SK-MEL-5 (cell line): ENCODE results near the gene NBEAL1. TPM values are rescaled to one million over a fixed set of nuclear protein-coding genes. Genes with fewer than 3 reads are reported as not detected.
"Not testable (repeated sequence)": the region's sequence is repeated elsewhere in the genome, so short reads cannot be mapped to it uniquely, and the experiment has no call there.

Experiments used
- DNase-seq: peaks from one replicate; pipeline ENCODE4 v3.0.0-alpha.2; 2016; ENCODE audit warnings: low read depth, low spot score
- in situ Hi-C: cut with HindIII; loops from 2 replicates; pipeline ENCODE4 v1.10.0; 2016; ENCODE audit warnings: low sequenced_read_pairs, high pct_unique_total_duplicates, low pct_unique_long_range_greater_than_20kb
- total RNA-seq: library from RNA; depleted of rRNA; stranded (reverse); fragments of >200 nt; shearing (Covaris generic); gene quantifications from 2 replicates; pipeline ENCODE4 v1.2.3, GENCODE V29; 2014

NBEAL1 gene
- total RNA-seq, 1 experiment from 2014 or later: 12.9 TPM

GRCh38 chr2:203167751-203168150 lies 153.1 kb downstream of the NBEAL1 start:
- in situ Hi-C loops: no loop called here
- DNase-seq: no peak

- no peak for DNase-seq
- in situ Hi-C loops: no loop called here
Observed at GRCh38 chr2:203170502-203170901, 155.8 kb downstream of the NBEAL1 start.

GRCh38 chr2:203175371-203175770 lies 160.7 kb downstream of the NBEAL1 start:
- in situ Hi-C loops: no loop called here
- no peak for DNase-seq

GRCh38 chr2:203177361-203177760 lies 162.7 kb downstream of the NBEAL1 start:
- no peak for DNase-seq
- in situ Hi-C loops: no loop called here

GRCh38 chr2:203185864-203186263 lies 171.2 kb downstream of the NBEAL1 start:
- no peak for DNase-seq
- in situ Hi-C loops: no loop called here

- in situ Hi-C loops, DNase-seq: not testable (repeated sequence)
Observed at GRCh38 chr2:203190547-203190946, 175.9 kb downstream of the NBEAL1 start.

- in situ Hi-C loops, DNase-seq: not testable (repeated sequence)
Observed at GRCh38 chr2:203191026-203191425, 176.4 kb downstream of the NBEAL1 start.

- in situ Hi-C loops: no loop called here
- no peak for DNase-seq
Observed at GRCh38 chr2:203191961-203192360, 177.3 kb downstream of the NBEAL1 start.

- in situ Hi-C loops: no loop called here
- DNase-seq: no peak
Observed at GRCh38 chr2:203195331-203196036, 180.8 kb downstream of the NBEAL1 start.

- no peak for DNase-seq
- in situ Hi-C loops: no loop called here
Observed at GRCh38 chr2:203200866-203201265, 186.2 kb downstream of the NBEAL1 start.

- in situ Hi-C loops: no loop called here
- DNase-seq: peak; percentile 33
Observed at GRCh38 chr2:203201426-203201825, 186.8 kb downstream of the NBEAL1 start.

- in situ Hi-C loops: no loop called here
- no peak for DNase-seq
Observed at GRCh38 chr2:203209538-203209937, 194.9 kb downstream of the NBEAL1 start.

- in situ Hi-C loops: no loop called here
Observed at GRCh38 chr2:203225423-203226039, 210.9 kb downstream of the NBEAL1 start.

GRCh38 chr2:203229674-203230073 lies 215.0 kb downstream of the NBEAL1 start:
- DNase-seq, in situ Hi-C loops: not testable (repeated sequence)

More at GRCh38 chr2:203225423-203226039, 210.9 kb downstream of the NBEAL1 start:
- DNase-seq: peak; percentile 47

GRCh38 chr2:203237346-203238238 lies 222.9 kb downstream of the NBEAL1 start:
- in situ Hi-C loops: no loop called here
- DNase-seq: peak; percentile 35

GRCh38 chr2:203238292-203238703 lies 223.6 kb downstream of the NBEAL1 start:
- in situ Hi-C loops: no loop called here
- no peak for DNase-seq

GRCh38 chr2:203238704-203239526 lies 224.2 kb downstream of the NBEAL1 start, which contains the start of gene CYP20A1:
TSS of gene CYP20A1 (plus strand) at chr2:203239018. CDS start at chr2:203239063, 45 bp downstream.
- peak; percentile 93 for DNase-seq
- in situ Hi-C loops: no loop called here
